Measurements from ENCODE around the gene IPMK.

GRCh38 chr10:58239561-58240169, 28.0 kb downstream of the IPMK start:
- TF ChIP-seq POLR2A (IDR thresholded peaks at IDR 0.05; ENCODE audit: low read depth) (no peak), EP300 (IDR thresholded peaks at IDR 0.05) (no peak), CTCF (IDR thresholded peaks at IDR 0.05) (no peak)

All from esophagus muscularis mucosa (tissue), 4 donors.